ENCODE data around the gene FCHSD1. TPM values are rescaled to one million over a fixed set of nuclear protein-coding genes. Genes with fewer than 3 reads are reported as not detected.
A peak's percentile ranks its signal among the peaks of the same experiment; 100 is the strongest.

FCHSD1 gene
- 10 to 100 TPM; 12.9 to 18.3 (median 14.9) TPM for polyA plus RNA-seq (ENCODE audit: insufficient read length in 4 of 4)

GRCh38 chr5:141650851-141651727 lies at the start of gene FCHSD1:
Gene FCHSD1 (minus strand): TSS chr5:141651418. CDS start chr5:141651368, 50 bp downstream.
- peak in 3 of 4 donors; percentile 52 to 67 (median 61) for DNase-seq (ENCODE audit: low read depth in 4 of 4, low spot score in 3 of 4)

GRCh38 chr5:141697586-141697985 lies 46.4 kb upstream of the FCHSD1 start:
- DNase-seq (ENCODE audit: low read depth in 4 of 4, low spot score in 3 of 4), result no peak

GRCh38 chr5:141696431-141696830 lies 45.2 kb upstream of the FCHSD1 start:
- no peak for DNase-seq (ENCODE audit: low read depth in 4 of 4, low spot score in 3 of 4)

GRCh38 chr5:141695627-141696215 lies 44.5 kb upstream of the FCHSD1 start:
- no peak for DNase-seq (ENCODE audit: low read depth in 4 of 4, low spot score in 3 of 4)

- no peak for DNase-seq (ENCODE audit: low read depth in 4 of 4, low spot score in 3 of 4)
Measured at GRCh38 chr5:141694479-141694878, 43.3 kb upstream of the FCHSD1 start.

GRCh38 chr5:141692919-141693725 lies 41.9 kb upstream of the FCHSD1 start:
- DNase-seq (ENCODE audit: low read depth in 4 of 4, low spot score in 3 of 4), result no peak

GRCh38 chr5:141692533-141692888 lies 41.3 kb upstream of the FCHSD1 start:
- no peak for DNase-seq (ENCODE audit: low read depth in 4 of 4, low spot score in 3 of 4)

- DNase-seq (ENCODE audit: low read depth in 4 of 4, low spot score in 3 of 4), result no peak
Measured at GRCh38 chr5:141691867-141692532, 40.8 kb upstream of the FCHSD1 start.

- DNase-seq (ENCODE audit: low read depth in 4 of 4, low spot score in 3 of 4), result no peak
Measured at GRCh38 chr5:141691286-141691866, 40.2 kb upstream of the FCHSD1 start.

GRCh38 chr5:141686648-141687416 lies 35.6 kb upstream of the FCHSD1 start:
- DNase-seq (ENCODE audit: low read depth in 4 of 4, low spot score in 3 of 4), result no peak

- DNase-seq (ENCODE audit: low read depth in 4 of 4, low spot score in 3 of 4), result no peak
Measured at GRCh38 chr5:141685591-141685990, 34.4 kb upstream of the FCHSD1 start.

GRCh38 chr5:141683596-141684141 lies 32.5 kb upstream of the FCHSD1 start:
- DNase-seq (ENCODE audit: low read depth in 4 of 4, low spot score in 3 of 4), result no peak

GRCh38 chr5:141681695-141682641 lies 30.8 kb upstream of the FCHSD1 start, which contains the start of gene ARAP3:
Gene ARAP3 (minus strand): TSS chr5:141682230. CDS start chr5:141680486, 1,744 bp downstream.
- DNase-seq (ENCODE audit: low read depth in 4 of 4, low spot score in 3 of 4), result no peak

GRCh38 chr5:141681295-141681694 lies 30.1 kb upstream of the FCHSD1 start:
- DNase-seq (ENCODE audit: low read depth in 4 of 4, low spot score in 3 of 4), result no peak

- no peak for DNase-seq (ENCODE audit: low read depth in 4 of 4, low spot score in 3 of 4)
Measured at GRCh38 chr5:141680751-141681201, 29.6 kb upstream of the FCHSD1 start.

- no peak for DNase-seq (ENCODE audit: low read depth in 4 of 4, low spot score in 3 of 4)
Measured at GRCh38 chr5:141680178-141680577, 29.0 kb upstream of the FCHSD1 start.

- no peak for DNase-seq (ENCODE audit: low read depth in 4 of 4, low spot score in 3 of 4)
Measured at GRCh38 chr5:141677415-141677814, 26.2 kb upstream of the FCHSD1 start.

- no peak for DNase-seq (ENCODE audit: low read depth in 4 of 4, low spot score in 3 of 4)
Measured at GRCh38 chr5:141675672-141676071, 24.5 kb upstream of the FCHSD1 start.
